HG03354 (cell line): ENCODE measurements around the gene RDH5.
"Not testable (repeated sequence)": the region's sequence is repeated elsewhere in the genome, so short reads cannot be mapped to it uniquely, and the experiment has no call there.

Source experiments
- ATAC-seq: cut with Tn5 transposase; IDR thresholded peaks from one replicate; pipeline ENCODE4 v1.9.1; 2021; ENCODE audit warnings: mild to moderate bottlenecking; ENCODE audit not compliant: unreplicated experiment, poor library complexity, severe bottlenecking

RDH5 gene

GRCh38 chr12:55741931-55742680, 21.9 kb downstream of the RDH5 start:
- no peak for ATAC-seq

GRCh38 chr12:55742719-55743405, 22.7 kb downstream of the RDH5 start, which contains the start of gene GDF11:
GDF11 (plus strand) TSS chr12:55743122; CDS start chr12:55743317, 195 bp downstream.
- ATAC-seq = peak; percentile 32

GRCh38 chr12:55743406-55744339, 23.5 kb downstream of the RDH5 start:
- ATAC-seq = peak; percentile 49

- ATAC-seq = no peak
Measured at GRCh38 chr12:55744340-55745030, 24.3 kb downstream of the RDH5 start.

GRCh38 chr12:55745361-55746173, 25.4 kb downstream of the RDH5 start:
- ATAC-seq = no peak

GRCh38 chr12:55746174-55746912, 26.1 kb downstream of the RDH5 start:
- ATAC-seq = no peak

GRCh38 chr12:55746913-55747231, 26.7 kb downstream of the RDH5 start:
- no peak for ATAC-seq

GRCh38 chr12:55748230-55748993, 28.2 kb downstream of the RDH5 start:
- ATAC-seq = no peak

GRCh38 chr12:55755246-55755645, 35.1 kb downstream of the RDH5 start:
- no peak for ATAC-seq

- no peak for ATAC-seq
Measured at GRCh38 chr12:55757701-55758100, 37.5 kb downstream of the RDH5 start.

- ATAC-seq = not testable (repeated sequence)
Measured at GRCh38 chr12:55758575-55758974, 38.4 kb downstream of the RDH5 start.

- no peak for ATAC-seq
Measured at GRCh38 chr12:55760663-55761062, 40.5 kb downstream of the RDH5 start.

- no peak for ATAC-seq
Measured at GRCh38 chr12:55762646-55763045, 42.5 kb downstream of the RDH5 start.

- ATAC-seq = no peak
Measured at GRCh38 chr12:55765736-55766290, 45.6 kb downstream of the RDH5 start.

- no peak for ATAC-seq
Measured at GRCh38 chr12:55767156-55767555, 47.0 kb downstream of the RDH5 start.

GRCh38 chr12:55771736-55772135, 51.5 kb downstream of the RDH5 start:
- ATAC-seq = no peak
